ENCODE results near the gene PUDP. TPM values are rescaled to one million over a fixed set of nuclear protein-coding genes. Genes with fewer than 3 reads are reported as not detected.
"Not testable (repeated sequence)": the region's sequence is repeated elsewhere in the genome, so short reads cannot be mapped to it uniquely, and the experiment has no call there.

The PUDP gene
- total RNA-seq, 1 donor from 2014 or later, result 63.6 TPM

GRCh38 chrX:7027071-7027470 is 120.9 kb downstream of the PUDP start:
- Mint-ChIP-seq H3K27me3 (no peaks in the 10 kb centered on the region), H3K9me3 (no peaks in the 10 kb centered on the region), H3K4me1 (ENCODE audit: unreplicated experiment) (no peaks in the 10 kb centered on the region), H3K4me3 (no peak overlapping the region), H3K27ac (no peak overlapping the region), H3K36me3 (no peaks in the 10 kb centered on the region)
- no peak for DNase-seq (ENCODE audit: extremely low spot score, unreplicated experiment)
- TF ChIP-seq CTCF (conservative IDR thresholded peaks at IDR 0.05), result no peak

- not testable (repeated sequence) for H3K27ac Mint-ChIP-seq; H3K4me3 Mint-ChIP-seq; H3K27me3 Mint-ChIP-seq; H3K9me3 Mint-ChIP-seq; H3K4me1 Mint-ChIP-seq (ENCODE audit: unreplicated experiment); H3K36me3 Mint-ChIP-seq; DNase-seq (ENCODE audit: extremely low spot score, unreplicated experiment)
Observed at GRCh38 chrX:7026365-7026764, 121.6 kb downstream of the PUDP start.

- Mint-ChIP-seq H3K9me3 (no peaks in the 10 kb centered on the region), H3K27ac (no peak overlapping the region), H3K4me3 (no peak overlapping the region), H3K4me1 (ENCODE audit: unreplicated experiment) (no peaks in the 10 kb centered on the region), H3K27me3 (no peaks in the 10 kb centered on the region), H3K36me3 (no peaks in the 10 kb centered on the region)
- TF ChIP-seq CTCF (conservative IDR thresholded peaks at IDR 0.05), result no peak
- DNase-seq (ENCODE audit: extremely low spot score, unreplicated experiment), result no peak
Observed at GRCh38 chrX:7025471-7025870, 122.5 kb downstream of the PUDP start.

GRCh38 chrX:7024850-7025249 is 123.1 kb downstream of the PUDP start:
- no peaks in the 10 kb centered on the region for H3K36me3 Mint-ChIP-seq
- DNase-seq (ENCODE audit: extremely low spot score, unreplicated experiment), result no peak
- no peaks in the 10 kb centered on the region for H3K4me1 Mint-ChIP-seq (ENCODE audit: unreplicated experiment)

GRCh38 chrX:7022996-7023395 is 125.0 kb downstream of the PUDP start:
- H3K36me3 Mint-ChIP-seq; H3K27ac Mint-ChIP-seq; DNase-seq (ENCODE audit: extremely low spot score, unreplicated experiment); H3K4me3 Mint-ChIP-seq; H3K4me1 Mint-ChIP-seq (ENCODE audit: unreplicated experiment); H3K9me3 Mint-ChIP-seq; H3K27me3 Mint-ChIP-seq: not testable (repeated sequence)

More at GRCh38 chrX:7024850-7025249, 123.1 kb downstream of the PUDP start:
- H3K4me3 Mint-ChIP-seq, result no peak overlapping the region
- H3K27me3 Mint-ChIP-seq, result no peaks in the 10 kb centered on the region
- TF ChIP-seq CTCF (conservative IDR thresholded peaks at IDR 0.05), result no peak
- no peak overlapping the region for H3K27ac Mint-ChIP-seq
- H3K9me3 Mint-ChIP-seq, result no peaks in the 10 kb centered on the region

GRCh38 chrX:7021991-7022390 is 126.0 kb downstream of the PUDP start:
- no peaks in the 10 kb centered on the region for H3K36me3 Mint-ChIP-seq

More at GRCh38 chrX:7021991-7022390, 126.0 kb downstream of the PUDP start:
- no peaks in the 10 kb centered on the region for H3K27me3 Mint-ChIP-seq
- H3K4me3 Mint-ChIP-seq, result no peak overlapping the region
- no peak for TF ChIP-seq CTCF (conservative IDR thresholded peaks at IDR 0.05)
- H3K4me1 Mint-ChIP-seq (ENCODE audit: unreplicated experiment), result no peaks in the 10 kb centered on the region
- H3K27ac Mint-ChIP-seq, result no peak overlapping the region
- no peaks in the 10 kb centered on the region for H3K9me3 Mint-ChIP-seq
- no peak for DNase-seq (ENCODE audit: extremely low spot score, unreplicated experiment)
